Parathyroid adenoma (tissue), 2 donors: ENCODE measurements around the gene RASEF.

Source experiments
- H2AFZ ChIP-seq: fragments of 300-600 bp; sonication (generic); one replicate; pipeline ENCODE4 v1.7.0; 2017; ENCODE audit warnings: antibody characterized with exemption, mild to moderate bottlenecking
- H3K27ac ChIP-seq: fragments of 300-600 bp; sonication (generic); one replicate; pipeline ENCODE4 v1.7.0; 2017
- H3K27me3 ChIP-seq: fragments of 300-600 bp; sonication (generic); one replicate; pipeline ENCODE4 v1.7.0; 2017; ENCODE audit warnings: low read length; ENCODE audit not compliant: control insufficient read depth, insufficient read depth
- H3K36me3 ChIP-seq: fragments of 300-600 bp; sonication (generic); one replicate; pipeline ENCODE4 v1.7.0; 2017; ENCODE audit warnings: low read length; ENCODE audit not compliant: control insufficient read depth, insufficient read depth
- H3K4me1 ChIP-seq: fragments of 300-600 bp; sonication (generic); one replicate; pipeline ENCODE4 v1.7.0; 2017; ENCODE audit warnings: control low read depth
- H3K4me2 ChIP-seq: fragments of 300-600 bp; sonication (generic); one replicate; pipeline ENCODE4 v1.7.0; 2017; ENCODE audit warnings: low read length
- H3K4me3 ChIP-seq: fragments of 300-600 bp; sonication (generic); one replicate; pipeline ENCODE4 v1.7.0; 2017; ENCODE audit warnings: low read depth, low read length
- H3K79me2 ChIP-seq: fragments of 300-600 bp; sonication (generic); one replicate; pipeline ENCODE4 v1.7.0; 2017; ENCODE audit warnings: control low read depth
- H3K9ac ChIP-seq: fragments of 300-600 bp; sonication (generic); one replicate; pipeline ENCODE4 v1.7.0; 2017; ENCODE audit warnings: mild to moderate bottlenecking
- H3K9me3 ChIP-seq: fragments of 300-600 bp; sonication (generic); one replicate; pipeline ENCODE4 v1.7.0; 2017; ENCODE audit warnings: low read length; ENCODE audit not compliant: control insufficient read depth
- CTCF ChIP-seq: fragments of 300-600 bp; sonication (generic); IDR thresholded peaks from one replicate; pipeline ENCODE4 v1.7.0; 2017; ENCODE audit warnings: antibody characterized with exemption, mild to moderate bottlenecking
- donor health status: primary hyperparathyroidism.

RASEF gene

GRCh38 chr9:83005963-83006362 lies 57.0 kb downstream of the RASEF start:
- H3K4me3 ChIP-seq, result no peak overlapping the region
- H3K9ac ChIP-seq, result no peak overlapping the region
- no peaks in the 10 kb centered on the region for H3K9me3 ChIP-seq
- no peak for TF ChIP-seq CTCF
- H3K79me2 ChIP-seq, result no peaks in the 10 kb centered on the region
- H3K4me1 ChIP-seq, result no peaks in the 10 kb centered on the region
- no peak overlapping the region for H3K27ac ChIP-seq
- no peaks in the 10 kb centered on the region for H3K27me3 ChIP-seq
- H3K36me3 ChIP-seq, result no peaks in the 10 kb centered on the region
- H3K4me2 ChIP-seq, result no peak overlapping the region
- H2AFZ ChIP-seq, result no peak overlapping the region

- Histone ChIP-seq H3K36me3 (no peaks in the 10 kb centered on the region), H3K9me3 (no peaks in the 10 kb centered on the region), H2AFZ (no peak overlapping the region), H3K4me1 (no peaks in the 10 kb centered on the region), H3K79me2 (no peaks in the 10 kb centered on the region), H3K4me3 (no peak overlapping the region), H3K9ac (no peak overlapping the region), H3K4me2 (no peak overlapping the region), H3K27ac (no peak overlapping the region), H3K27me3 (no peaks in the 10 kb centered on the region)
- no peak for TF ChIP-seq CTCF
Measured at GRCh38 chr9:83005361-83005760, 57.6 kb downstream of the RASEF start.

- H3K9ac ChIP-seq, result no peak overlapping the region
- H3K4me1 ChIP-seq, result no peaks in the 10 kb centered on the region
- no peak for TF ChIP-seq CTCF
- no peak overlapping the region for H3K4me3 ChIP-seq
- no peaks in the 10 kb centered on the region for H3K36me3 ChIP-seq
- no peak overlapping the region for H3K4me2 ChIP-seq
- H3K27ac ChIP-seq, result no peak overlapping the region
- H3K9me3 ChIP-seq, result no peaks in the 10 kb centered on the region
- no peaks in the 10 kb centered on the region for H3K27me3 ChIP-seq
- H3K79me2 ChIP-seq, result no peaks in the 10 kb centered on the region
- H2AFZ ChIP-seq, result no peak overlapping the region
Measured at GRCh38 chr9:83002329-83002728, 60.6 kb downstream of the RASEF start.

- H3K9me3 ChIP-seq, result no peaks in the 10 kb centered on the region
- no peaks in the 10 kb centered on the region for H3K79me2 ChIP-seq
- no peaks in the 10 kb centered on the region for H3K4me1 ChIP-seq
- no peak overlapping the region for H3K27ac ChIP-seq
- H3K4me3 ChIP-seq, result no peak overlapping the region
- TF ChIP-seq CTCF, result no peak
- H3K27me3 ChIP-seq, result no peaks in the 10 kb centered on the region
- no peaks in the 10 kb centered on the region for H3K36me3 ChIP-seq
- no peak overlapping the region for H3K9ac ChIP-seq
- no peak overlapping the region for H3K4me2 ChIP-seq
- H2AFZ ChIP-seq, result no peak overlapping the region
Measured at GRCh38 chr9:83000765-83001164, 62.2 kb downstream of the RASEF start.

- Histone ChIP-seq H3K36me3 (no peaks in the 10 kb centered on the region), H3K79me2 (no peaks in the 10 kb centered on the region), H3K9me3 (no peaks in the 10 kb centered on the region), H3K4me3 (no peak overlapping the region), H3K4me1 (no peaks in the 10 kb centered on the region), H3K9ac (no peak overlapping the region), H3K27ac (no peak overlapping the region), H3K27me3 (no peaks in the 10 kb centered on the region), H3K4me2 (no peak overlapping the region), H2AFZ (no peak overlapping the region)
- no peak for TF ChIP-seq CTCF
Measured at GRCh38 chr9:82998409-82998808, 64.5 kb downstream of the RASEF start.
